ENCODE measurements around the gene RNU6-8.

DNA sequence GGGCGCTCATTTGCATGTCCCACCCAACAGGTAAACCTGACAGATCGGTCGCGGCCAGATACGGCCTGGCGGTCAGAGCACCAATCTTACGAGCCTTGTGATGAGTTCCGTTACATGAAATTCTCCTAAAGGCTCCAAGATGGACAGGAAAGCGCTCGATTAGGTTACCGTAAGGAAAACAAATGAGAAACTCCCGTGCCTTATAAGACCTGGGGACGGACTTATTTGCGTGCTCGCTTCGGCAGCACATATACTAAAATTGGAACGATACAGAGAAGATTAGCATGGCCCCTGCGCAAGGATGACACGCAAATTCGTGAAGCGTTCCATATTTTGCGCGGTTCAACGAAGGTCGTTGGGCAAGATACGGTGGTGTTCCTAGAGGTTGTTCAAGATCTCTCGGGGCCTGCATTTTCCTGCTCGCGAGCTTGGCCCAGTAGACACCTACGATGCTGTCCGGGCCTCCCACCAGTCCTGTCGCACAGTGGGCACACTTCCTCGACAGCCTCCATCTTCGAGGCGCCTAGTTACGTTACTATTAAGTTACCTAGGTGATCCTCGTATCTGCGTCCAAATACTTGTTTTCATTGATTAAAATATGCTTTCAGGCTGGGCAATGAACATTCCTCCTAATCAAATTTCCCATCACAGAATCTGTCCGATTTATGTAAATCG lies 1.1 kb downstream of the RNU6-8 start, which contains the start of gene RNU6-7:
- TF ChIP-seq, protein P1, sequence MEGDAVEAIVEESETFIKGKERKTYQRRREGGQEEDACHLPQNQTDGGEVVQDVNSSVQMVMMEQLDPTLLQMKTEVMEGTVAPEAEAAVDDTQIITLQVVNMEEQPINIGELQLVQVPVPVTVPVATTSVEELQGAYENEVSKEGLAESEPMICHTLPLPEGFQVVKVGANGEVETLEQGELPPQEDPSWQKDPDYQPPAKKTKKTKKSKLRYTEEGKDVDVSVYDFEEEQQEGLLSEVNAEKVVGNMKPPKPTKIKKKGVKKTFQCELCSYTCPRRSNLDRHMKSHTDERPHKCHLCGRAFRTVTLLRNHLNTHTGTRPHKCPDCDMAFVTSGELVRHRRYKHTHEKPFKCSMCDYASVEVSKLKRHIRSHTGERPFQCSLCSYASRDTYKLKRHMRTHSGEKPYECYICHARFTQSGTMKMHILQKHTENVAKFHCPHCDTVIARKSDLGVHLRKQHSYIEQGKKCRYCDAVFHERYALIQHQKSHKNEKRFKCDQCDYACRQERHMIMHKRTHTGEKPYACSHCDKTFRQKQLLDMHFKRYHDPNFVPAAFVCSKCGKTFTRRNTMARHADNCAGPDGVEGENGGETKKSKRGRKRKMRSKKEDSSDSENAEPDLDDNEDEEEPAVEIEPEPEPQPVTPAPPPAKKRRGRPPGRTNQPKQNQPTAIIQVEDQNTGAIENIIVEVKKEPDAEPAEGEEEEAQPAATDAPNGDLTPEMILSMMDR (IDR thresholded peaks at IDR 0.05; ENCODE audit: low read length) = no peak
- TF ChIP-seq EZH2 (optimal IDR thresholded peaks at IDR 0.05; ENCODE audit: low read depth, low read length) = no peak
- no peak for TF ChIP-seq EZH2phosphoT487 (IDR thresholded peaks at IDR 0.05; ENCODE audit: low read length)
